ENCODE data around the gene VPS51. TPM values are rescaled to one million over a fixed set of nuclear protein-coding genes. Genes with fewer than 3 reads are reported as not detected.

Gene VPS51
- total and polyA plus RNA-seq, 9 of the 15 experiments (the other 6 are each of a cell fraction or from before 2014, with no cell fraction given): 1.8 to 143 (median 46.8) TPM

DNA sequence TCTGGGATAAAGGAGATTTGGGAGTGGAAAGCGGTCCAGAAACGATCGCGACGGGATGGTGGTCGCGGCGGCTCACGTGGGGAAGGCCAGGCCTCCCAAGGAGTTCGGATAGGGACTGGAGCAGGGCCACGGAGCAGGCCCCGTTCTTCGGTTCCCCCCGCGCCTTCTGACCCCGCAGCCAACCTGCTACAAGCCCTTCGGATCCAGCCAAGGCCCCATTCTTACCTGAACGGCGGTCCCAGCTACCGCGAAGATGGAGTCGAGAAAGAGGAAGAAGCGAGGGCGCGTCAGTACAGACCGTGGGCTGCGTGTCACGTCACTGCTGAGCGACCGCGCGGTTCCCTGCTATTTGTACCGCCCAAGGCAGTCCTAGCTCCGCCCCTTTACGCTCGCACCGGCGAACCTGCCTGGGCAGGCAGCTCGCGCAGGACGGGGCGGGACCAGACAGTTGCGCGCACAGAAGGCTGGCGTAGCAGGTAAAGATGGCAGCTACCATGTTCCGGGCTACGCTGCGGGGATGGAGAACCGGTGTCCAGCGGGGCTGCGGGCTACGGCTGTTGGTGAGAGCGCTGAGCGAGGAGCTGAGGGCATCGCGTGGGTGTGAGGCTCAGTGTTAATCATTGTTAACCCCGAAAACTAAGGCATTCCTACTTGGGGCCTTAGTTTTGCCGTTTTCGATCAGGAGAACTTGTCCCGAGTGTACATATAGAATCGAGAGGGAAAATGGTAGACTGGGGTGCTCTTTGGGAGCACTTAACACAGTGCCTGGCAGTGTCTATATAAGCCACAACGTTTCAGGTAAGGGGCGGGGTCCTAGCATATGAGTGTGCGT lies 26.1 kb downstream of the VPS51 start, which contains the start of the genes FAU and MRPL49 (continued):
- TF ChIP-seq CBX2 (IDR thresholded peaks at IDR 0.05; ENCODE audit: insufficient read depth, low read length, poor library complexity, severe bottlenecking) (no peak), DACH1 (IDR thresholded peaks at IDR 0.05; ENCODE audit: partially characterized antibody) (no peak), HDAC8 (tag; IDR thresholded peaks at IDR 0.05) (no peak), TARDBP (IDR thresholded peaks at IDR 0.05) (no peak; the same call in 1 of the 2 replicates), PHB2 (IDR thresholded peaks at IDR 0.05; ENCODE audit: low read depth) (0 out of 2 replicates have a peak, but pooled peaks have one; percentile 14), E2F4 (CRISPR knock-in tag; IDR thresholded peaks at IDR 0.05; ENCODE audit: low read depth) (peak; percentile 81), ZNF124 (CRISPR knock-in tag; IDR thresholded peaks at IDR 0.05) (no peak)
- TF ChIP-seq, protein P1, sequence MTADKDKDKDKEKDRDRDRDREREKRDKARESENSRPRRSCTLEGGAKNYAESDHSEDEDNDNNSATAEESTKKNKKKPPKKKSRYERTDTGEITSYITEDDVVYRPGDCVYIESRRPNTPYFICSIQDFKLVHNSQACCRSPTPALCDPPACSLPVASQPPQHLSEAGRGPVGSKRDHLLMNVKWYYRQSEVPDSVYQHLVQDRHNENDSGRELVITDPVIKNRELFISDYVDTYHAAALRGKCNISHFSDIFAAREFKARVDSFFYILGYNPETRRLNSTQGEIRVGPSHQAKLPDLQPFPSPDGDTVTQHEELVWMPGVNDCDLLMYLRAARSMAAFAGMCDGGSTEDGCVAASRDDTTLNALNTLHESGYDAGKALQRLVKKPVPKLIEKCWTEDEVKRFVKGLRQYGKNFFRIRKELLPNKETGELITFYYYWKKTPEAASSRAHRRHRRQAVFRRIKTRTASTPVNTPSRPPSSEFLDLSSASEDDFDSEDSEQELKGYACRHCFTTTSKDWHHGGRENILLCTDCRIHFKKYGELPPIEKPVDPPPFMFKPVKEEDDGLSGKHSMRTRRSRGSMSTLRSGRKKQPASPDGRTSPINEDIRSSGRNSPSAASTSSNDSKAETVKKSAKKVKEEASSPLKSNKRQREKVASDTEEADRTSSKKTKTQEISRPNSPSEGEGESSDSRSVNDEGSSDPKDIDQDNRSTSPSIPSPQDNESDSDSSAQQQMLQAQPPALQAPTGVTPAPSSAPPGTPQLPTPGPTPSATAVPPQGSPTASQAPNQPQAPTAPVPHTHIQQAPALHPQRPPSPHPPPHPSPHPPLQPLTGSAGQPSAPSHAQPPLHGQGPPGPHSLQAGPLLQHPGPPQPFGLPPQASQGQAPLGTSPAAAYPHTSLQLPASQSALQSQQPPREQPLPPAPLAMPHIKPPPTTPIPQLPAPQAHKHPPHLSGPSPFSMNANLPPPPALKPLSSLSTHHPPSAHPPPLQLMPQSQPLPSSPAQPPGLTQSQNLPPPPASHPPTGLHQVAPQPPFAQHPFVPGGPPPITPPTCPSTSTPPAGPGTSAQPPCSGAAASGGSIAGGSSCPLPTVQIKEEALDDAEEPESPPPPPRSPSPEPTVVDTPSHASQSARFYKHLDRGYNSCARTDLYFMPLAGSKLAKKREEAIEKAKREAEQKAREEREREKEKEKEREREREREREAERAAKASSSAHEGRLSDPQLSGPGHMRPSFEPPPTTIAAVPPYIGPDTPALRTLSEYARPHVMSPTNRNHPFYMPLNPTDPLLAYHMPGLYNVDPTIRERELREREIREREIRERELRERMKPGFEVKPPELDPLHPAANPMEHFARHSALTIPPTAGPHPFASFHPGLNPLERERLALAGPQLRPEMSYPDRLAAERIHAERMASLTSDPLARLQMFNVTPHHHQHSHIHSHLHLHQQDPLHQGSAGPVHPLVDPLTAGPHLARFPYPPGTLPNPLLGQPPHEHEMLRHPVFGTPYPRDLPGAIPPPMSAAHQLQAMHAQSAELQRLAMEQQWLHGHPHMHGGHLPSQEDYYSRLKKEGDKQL (CRISPR knock-in tag; IDR thresholded peaks at IDR 0.05; ENCODE audit: borderline replicate concordance): no peak; the same call in 1 of the 2 replicates
- TF ChIP-seq, protein P2, sequence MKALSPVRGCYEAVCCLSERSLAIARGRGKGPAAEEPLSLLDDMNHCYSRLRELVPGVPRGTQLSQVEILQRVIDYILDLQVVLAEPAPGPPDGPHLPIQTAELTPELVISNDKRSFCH (CRISPR knock-in tag; IDR thresholded peaks at IDR 0.05): no peak
- TF ChIP-seq, protein P2 (tag; IDR thresholded peaks at IDR 0.05): no peak
- TF ChIP-seq, protein P3, sequence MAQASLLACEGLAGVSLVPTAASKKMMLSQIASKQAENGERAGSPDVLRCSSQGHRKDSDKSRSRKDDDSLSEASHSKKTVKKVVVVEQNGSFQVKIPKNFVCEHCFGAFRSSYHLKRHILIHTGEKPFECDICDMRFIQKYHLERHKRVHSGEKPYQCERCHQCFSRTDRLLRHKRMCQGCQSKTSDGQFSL (CRISPR knock-in tag; IDR thresholded peaks at IDR 0.05): no peak
- TF ChIP-seq, protein P3 (tag; IDR thresholded peaks at IDR 0.05): no peak
- TF ChIP-seq, protein P4, sequence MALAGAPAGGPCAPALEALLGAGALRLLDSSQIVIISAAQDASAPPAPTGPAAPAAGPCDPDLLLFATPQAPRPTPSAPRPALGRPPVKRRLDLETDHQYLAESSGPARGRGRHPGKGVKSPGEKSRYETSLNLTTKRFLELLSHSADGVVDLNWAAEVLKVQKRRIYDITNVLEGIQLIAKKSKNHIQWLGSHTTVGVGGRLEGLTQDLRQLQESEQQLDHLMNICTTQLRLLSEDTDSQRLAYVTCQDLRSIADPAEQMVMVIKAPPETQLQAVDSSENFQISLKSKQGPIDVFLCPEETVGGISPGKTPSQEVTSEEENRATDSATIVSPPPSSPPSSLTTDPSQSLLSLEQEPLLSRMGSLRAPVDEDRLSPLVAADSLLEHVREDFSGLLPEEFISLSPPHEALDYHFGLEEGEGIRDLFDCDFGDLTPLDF (CRISPR knock-in tag; IDR thresholded peaks at IDR 0.05): peak; percentile 65
- TF ChIP-seq, protein P5, sequence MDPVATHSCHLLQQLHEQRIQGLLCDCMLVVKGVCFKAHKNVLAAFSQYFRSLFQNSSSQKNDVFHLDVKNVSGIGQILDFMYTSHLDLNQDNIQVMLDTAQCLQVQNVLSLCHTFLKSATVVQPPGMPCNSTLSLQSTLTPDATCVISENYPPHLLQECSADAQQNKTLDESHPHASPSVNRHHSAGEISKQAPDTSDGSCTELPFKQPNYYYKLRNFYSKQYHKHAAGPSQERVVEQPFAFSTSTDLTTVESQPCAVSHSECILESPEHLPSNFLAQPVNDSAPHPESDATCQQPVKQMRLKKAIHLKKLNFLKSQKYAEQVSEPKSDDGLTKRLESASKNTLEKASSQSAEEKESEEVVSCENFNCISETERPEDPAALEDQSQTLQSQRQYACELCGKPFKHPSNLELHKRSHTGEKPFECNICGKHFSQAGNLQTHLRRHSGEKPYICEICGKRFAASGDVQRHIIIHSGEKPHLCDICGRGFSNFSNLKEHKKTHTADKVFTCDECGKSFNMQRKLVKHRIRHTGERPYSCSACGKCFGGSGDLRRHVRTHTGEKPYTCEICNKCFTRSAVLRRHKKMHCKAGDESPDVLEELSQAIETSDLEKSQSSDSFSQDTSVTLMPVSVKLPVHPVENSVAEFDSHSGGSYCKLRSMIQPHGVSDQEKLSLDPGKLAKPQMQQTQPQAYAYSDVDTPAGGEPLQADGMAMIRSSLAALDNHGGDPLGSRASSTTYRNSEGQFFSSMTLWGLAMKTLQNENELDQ (CRISPR knock-in tag; IDR thresholded peaks at IDR 0.05; ENCODE audit: borderline replicate concordance): no peak; the same call in 1 of the 2 replicates

All from K562 (cell line).